Activated CD8-positive, alpha-beta memory T cell treated with anti-CD3 and anti-CD28 coated beads, Interleukin-2, amount 10 ng/mL, durations not matched to agents 7 days and 5 days (primary cell): ENCODE data around the gene HLA-A. TPM values are rescaled to one million over a fixed set of nuclear protein-coding genes. Genes with fewer than 3 reads are reported as not detected.
"Not testable (repeated sequence)": the region's sequence is repeated elsewhere in the genome, so short reads cannot be mapped to it uniquely, and the experiment has no call there.

Source experiments
- ATAC-seq: fragments of 150-1000 bp; cut with Tn5 transposase; one replicate; pipeline ENCODE4 v1.10.0; 2021; ENCODE audit warnings: moderate library complexity
- CTCF ChIA-PET: fragments of 350-600 bp; sonication (Branson Sonifier 250); formaldehyde crosslinking; loops from one replicate; lab custom pipeline; 2021; ENCODE audit warnings: antibody characterized with exemption; lab: Charles Lee
- DNase-seq: peaks from one replicate; pipeline ENCODE4 v3.0.0-alpha.2; 2020
- H3K27ac Mint-ChIP-seq: one replicate; pipeline ENCODE4 v1.8.0; 2021; ENCODE audit warnings: mild to moderate bottlenecking, mixed read lengths
- H3K27me3 Mint-ChIP-seq: one replicate; pipeline ENCODE4 v1.8.0; 2021; ENCODE audit warnings: mixed read lengths
- H3K36me3 Mint-ChIP-seq: one replicate; pipeline ENCODE4 v1.8.0; 2021; ENCODE audit warnings: mild to moderate bottlenecking, mixed read lengths
- H3K4me1 Mint-ChIP-seq: one replicate; pipeline ENCODE4 v1.8.0; 2021; ENCODE audit warnings: mixed read lengths
- H3K4me3 Mint-ChIP-seq: one replicate; pipeline ENCODE4 v1.8.0; 2021; ENCODE audit warnings: mild to moderate bottlenecking, moderate library complexity, mixed read lengths
- H3K9me3 Mint-ChIP-seq: one replicate; pipeline ENCODE4 v1.8.0; 2022; ENCODE audit warnings: low read depth, mixed read lengths
- total RNA-seq, 2 experiments: library from RNA; stranded (reverse); gene quantifications; one replicate each; pipeline ENCODE4 v1.2.3, GENCODE V29; 2021

The HLA-A gene
- total RNA-seq, 2 experiments from 2014 or later = 1,622 to 2,021 TPM

- CTCF ChIA-PET = no interaction called here
- DNase-seq = no peak
- H3K4me1 Mint-ChIP-seq = peaks cover 12% of the 10 kb centered on the region
- no peaks in the 10 kb centered on the region for H3K36me3 Mint-ChIP-seq
- peaks cover 9% of the 10 kb centered on the region for H3K27me3 Mint-ChIP-seq
- no peak for ATAC-seq
- no peak overlapping the region for H3K27ac Mint-ChIP-seq
- H3K9me3 Mint-ChIP-seq = no peaks in the 10 kb centered on the region
- no peak overlapping the region for H3K4me3 Mint-ChIP-seq
Measured at GRCh38 chr6:29924731-29925130, 17.6 kb upstream of the HLA-A start.

- Mint-ChIP-seq H3K4me1 (peaks cover 12% of the 10 kb centered on the region), H3K27me3 (peaks cover 9% of the 10 kb centered on the region), H3K36me3 (no peaks in the 10 kb centered on the region), H3K9me3 (no peaks in the 10 kb centered on the region), H3K4me3 (peak overlapping the region; percentile 59), H3K27ac (peak overlapping the region; percentile 66)
- DNase-seq (no peak), ATAC-seq (no peak)
- CTCF ChIA-PET = no interaction called here
Measured at GRCh38 chr6:29925321-29925720, 17.0 kb upstream of the HLA-A start.

GRCh38 chr6:29925727-29926412, 16.5 kb upstream of the HLA-A start:
- Mint-ChIP-seq H3K4me1 (peaks cover 12% of the 10 kb centered on the region), H3K27ac (peak overlapping the region; percentile 89), H3K4me3 (peak overlapping the region; percentile 82), H3K36me3 (no peaks in the 10 kb centered on the region), H3K27me3 (peaks cover 5% of the 10 kb centered on the region), H3K9me3 (no peaks in the 10 kb centered on the region)
- DNase-seq (no peak), ATAC-seq (no peak)
- CTCF ChIA-PET = no interaction called here

GRCh38 chr6:29926413-29927274, 15.7 kb upstream of the HLA-A start:
- DNase-seq (peak; percentile 77), ATAC-seq (peak; percentile 95)
- Mint-ChIP-seq H3K27ac (peak overlapping the region; percentile 89), H3K4me1 (peaks cover 12% of the 10 kb centered on the region), H3K4me3 (peak overlapping the region; percentile 82), H3K36me3 (no peaks in the 10 kb centered on the region), H3K9me3 (no peaks in the 10 kb centered on the region), H3K27me3 (no peaks in the 10 kb centered on the region)
- CTCF ChIA-PET = interaction anchor here (0.9 kb wide), 1 partner anchor 38 kb away, joined by 3 read pairs; no protein-coding TSS in a partner anchor

- ATAC-seq = no peak
- CTCF ChIA-PET = interaction anchor here (0.9 kb wide), 1 partner anchor 38 kb away, joined by 3 read pairs; no protein-coding TSS in a partner anchor
- no peaks in the 10 kb centered on the region for H3K9me3 Mint-ChIP-seq
- H3K27ac Mint-ChIP-seq = peak overlapping the region; percentile 79
- peak overlapping the region; percentile 82 for H3K4me3 Mint-ChIP-seq
- H3K36me3 Mint-ChIP-seq = no peaks in the 10 kb centered on the region
- no peak for DNase-seq
- no peaks in the 10 kb centered on the region for H3K27me3 Mint-ChIP-seq
- H3K4me1 Mint-ChIP-seq = peaks cover 12% of the 10 kb centered on the region
Measured at GRCh38 chr6:29927275-29927569, 15.1 kb upstream of the HLA-A start.

GRCh38 chr6:29927841-29928388, 14.4 kb upstream of the HLA-A start:
- CTCF ChIA-PET = no interaction called here
- Mint-ChIP-seq H3K36me3 (no peaks in the 10 kb centered on the region), H3K27ac (no peak overlapping the region), H3K4me1 (peaks cover 12% of the 10 kb centered on the region), H3K9me3 (no peaks in the 10 kb centered on the region), H3K4me3 (no peak overlapping the region), H3K27me3 (no peaks in the 10 kb centered on the region)
- no peak for ATAC-seq
- DNase-seq = no peak

GRCh38 chr6:29930047-29930446, 12.3 kb upstream of the HLA-A start:
- H3K4me1 Mint-ChIP-seq, DNase-seq, H3K9me3 Mint-ChIP-seq, H3K27me3 Mint-ChIP-seq, H3K4me3 Mint-ChIP-seq, H3K27ac Mint-ChIP-seq, ATAC-seq, CTCF ChIA-PET, H3K36me3 Mint-ChIP-seq: not testable (repeated sequence)

GRCh38 chr6:29933955-29934354, 8.4 kb upstream of the HLA-A start:
- H3K4me3 Mint-ChIP-seq = no peak overlapping the region
- H3K9me3 Mint-ChIP-seq = peaks cover 2% of the 10 kb centered on the region
- peaks cover 2% of the 10 kb centered on the region for H3K36me3 Mint-ChIP-seq
- no peaks in the 10 kb centered on the region for H3K27me3 Mint-ChIP-seq
- DNase-seq = no peak
- no peak overlapping the region for H3K27ac Mint-ChIP-seq
- H3K4me1 Mint-ChIP-seq = no peaks in the 10 kb centered on the region
- no peak for ATAC-seq
- CTCF ChIA-PET = no interaction called here

GRCh38 chr6:29935273-29935955, 6.9 kb upstream of the HLA-A start:
- Mint-ChIP-seq H3K36me3 (peaks cover 2% of the 10 kb centered on the region), H3K27ac (no peak overlapping the region), H3K4me3 (no peak overlapping the region), H3K9me3 (peaks cover 2% of the 10 kb centered on the region), H3K27me3 (no peaks in the 10 kb centered on the region), H3K4me1 (peaks cover 4% of the 10 kb centered on the region)
- no peak for ATAC-seq
- CTCF ChIA-PET = no interaction called here
- no peak for DNase-seq

- H3K4me1 Mint-ChIP-seq = peaks cover 13% of the 10 kb centered on the region
- H3K4me3 Mint-ChIP-seq = no peak overlapping the region
- H3K9me3 Mint-ChIP-seq = peaks cover 2% of the 10 kb centered on the region
- no peak overlapping the region for H3K27ac Mint-ChIP-seq
- H3K27me3 Mint-ChIP-seq = no peaks in the 10 kb centered on the region
- ATAC-seq (no peak), DNase-seq (no peak)
- peaks cover 17% of the 10 kb centered on the region for H3K36me3 Mint-ChIP-seq
- CTCF ChIA-PET = no interaction called here
Measured at GRCh38 chr6:29938746-29939508, 3.4 kb upstream of the HLA-A start.

- no peak for DNase-seq
- no peaks in the 10 kb centered on the region for H3K27me3 Mint-ChIP-seq
- H3K9me3 Mint-ChIP-seq = peaks cover 2% of the 10 kb centered on the region
- ATAC-seq = no peak
- peak overlapping the region; percentile 60 for H3K4me3 Mint-ChIP-seq
- CTCF ChIA-PET = interaction anchor here (1.4 kb wide), 1 partner anchor 24 kb away, joined by 9 read pairs; no protein-coding TSS in a partner anchor
- H3K36me3 Mint-ChIP-seq = peaks cover 38% of the 10 kb centered on the region
- H3K4me1 Mint-ChIP-seq = peaks cover 30% of the 10 kb centered on the region
- peak overlapping the region; percentile 99 for H3K27ac Mint-ChIP-seq
Measured at GRCh38 chr6:29941016-29941415, 1.3 kb upstream of the HLA-A start.

GRCh38 chr6:29941471-29941870, 861 bp upstream of the HLA-A start:
- ATAC-seq = no peak
- H3K36me3 Mint-ChIP-seq = peaks cover 42% of the 10 kb centered on the region
- peak overlapping the region; percentile 88 for H3K4me3 Mint-ChIP-seq
- H3K9me3 Mint-ChIP-seq = peaks cover 2% of the 10 kb centered on the region
- peak overlapping the region; percentile 99 for H3K27ac Mint-ChIP-seq
- no peaks in the 10 kb centered on the region for H3K27me3 Mint-ChIP-seq
- H3K4me1 Mint-ChIP-seq = peaks cover 35% of the 10 kb centered on the region
- DNase-seq = no peak
- CTCF ChIA-PET = interaction anchor here (0.8 to 1.4 kb wide), 2 partner anchors 24 to 95 kb away, joined by 3 to 9 read pairs; no protein-coding TSS in a partner anchor
